Measurements from ENCODE around the gene AGTRAP. TPM values are rescaled to one million over a fixed set of nuclear protein-coding genes. Genes with fewer than 3 reads are reported as not detected.

The AGTRAP gene
- total and polyA plus RNA-seq, 9 of the 15 experiments (the other 6 are each of a cell fraction or from before 2014, with no cell fraction given): 26.8 to 105 (median 57.5) TPM

DNA sequence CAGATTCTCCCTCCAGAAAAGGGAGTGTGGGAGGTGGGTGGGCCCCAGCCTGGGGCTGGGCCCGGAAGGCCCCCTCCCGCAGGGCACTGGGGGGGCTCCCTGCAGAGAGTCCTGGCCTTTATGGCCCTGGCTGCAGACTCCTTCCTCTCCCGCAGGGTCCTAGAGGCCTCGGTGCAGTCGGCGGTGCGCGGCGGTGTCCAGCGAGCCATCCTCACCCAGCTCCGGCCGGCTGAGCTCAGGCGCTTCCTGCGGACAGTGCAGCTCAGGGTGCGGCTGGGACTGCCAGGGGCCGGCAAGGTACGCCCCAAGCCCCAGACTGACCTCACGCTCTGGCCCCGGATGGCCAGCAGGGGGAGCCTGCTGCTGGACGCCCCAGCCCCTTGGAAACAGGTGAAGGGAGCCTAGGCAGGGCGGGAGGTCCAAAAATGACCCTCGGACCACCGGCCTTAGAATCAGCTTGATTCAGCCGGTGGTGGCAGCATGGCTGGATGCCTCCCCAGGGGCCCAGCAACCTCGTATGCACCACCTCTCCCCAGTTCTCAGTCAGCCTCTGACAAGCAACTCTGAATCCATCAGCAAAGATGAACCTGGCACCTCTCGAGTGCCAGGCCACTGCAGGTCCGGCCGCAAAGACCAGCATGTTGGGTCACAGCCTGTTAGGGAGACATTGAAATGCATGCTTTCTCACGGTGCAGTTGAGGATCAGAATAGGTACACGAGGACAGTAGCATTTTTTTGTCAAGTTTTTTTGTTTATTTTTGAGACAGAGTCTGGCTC lies 49.2 kb downstream of the AGTRAP start (continued):
- peak; percentile 44 for TF ChIP-seq MAX (CRISPR knock-in tag; IDR thresholded peaks at IDR 0.05)
- TF ChIP-seq ZNF224 (CRISPR knock-in tag; IDR thresholded peaks at IDR 0.05): no peak
- peak; percentile 66; the same call in 1 of the 2 replicates for TF ChIP-seq RNF2 (IDR thresholded peaks at IDR 0.05)
- no peak for TF ChIP-seq CHD1 (IDR thresholded peaks at IDR 0.05; ENCODE audit: low read length)
- TF ChIP-seq, protein P1, sequence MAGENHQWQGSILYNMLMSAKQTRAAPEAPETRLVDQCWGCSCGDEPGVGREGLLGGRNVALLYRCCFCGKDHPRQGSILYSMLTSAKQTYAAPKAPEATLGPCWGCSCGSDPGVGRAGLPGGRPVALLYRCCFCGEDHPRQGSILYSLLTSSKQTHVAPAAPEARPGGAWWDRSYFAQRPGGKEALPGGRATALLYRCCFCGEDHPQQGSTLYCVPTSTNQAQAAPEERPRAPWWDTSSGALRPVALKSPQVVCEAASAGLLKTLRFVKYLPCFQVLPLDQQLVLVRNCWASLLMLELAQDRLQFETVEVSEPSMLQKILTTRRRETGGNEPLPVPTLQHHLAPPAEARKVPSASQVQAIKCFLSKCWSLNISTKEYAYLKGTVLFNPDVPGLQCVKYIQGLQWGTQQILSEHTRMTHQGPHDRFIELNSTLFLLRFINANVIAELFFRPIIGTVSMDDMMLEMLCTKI (IDR thresholded peaks at IDR 0.05; ENCODE audit: partially characterized antibody): no peak
- TF ChIP-seq, protein P2, sequence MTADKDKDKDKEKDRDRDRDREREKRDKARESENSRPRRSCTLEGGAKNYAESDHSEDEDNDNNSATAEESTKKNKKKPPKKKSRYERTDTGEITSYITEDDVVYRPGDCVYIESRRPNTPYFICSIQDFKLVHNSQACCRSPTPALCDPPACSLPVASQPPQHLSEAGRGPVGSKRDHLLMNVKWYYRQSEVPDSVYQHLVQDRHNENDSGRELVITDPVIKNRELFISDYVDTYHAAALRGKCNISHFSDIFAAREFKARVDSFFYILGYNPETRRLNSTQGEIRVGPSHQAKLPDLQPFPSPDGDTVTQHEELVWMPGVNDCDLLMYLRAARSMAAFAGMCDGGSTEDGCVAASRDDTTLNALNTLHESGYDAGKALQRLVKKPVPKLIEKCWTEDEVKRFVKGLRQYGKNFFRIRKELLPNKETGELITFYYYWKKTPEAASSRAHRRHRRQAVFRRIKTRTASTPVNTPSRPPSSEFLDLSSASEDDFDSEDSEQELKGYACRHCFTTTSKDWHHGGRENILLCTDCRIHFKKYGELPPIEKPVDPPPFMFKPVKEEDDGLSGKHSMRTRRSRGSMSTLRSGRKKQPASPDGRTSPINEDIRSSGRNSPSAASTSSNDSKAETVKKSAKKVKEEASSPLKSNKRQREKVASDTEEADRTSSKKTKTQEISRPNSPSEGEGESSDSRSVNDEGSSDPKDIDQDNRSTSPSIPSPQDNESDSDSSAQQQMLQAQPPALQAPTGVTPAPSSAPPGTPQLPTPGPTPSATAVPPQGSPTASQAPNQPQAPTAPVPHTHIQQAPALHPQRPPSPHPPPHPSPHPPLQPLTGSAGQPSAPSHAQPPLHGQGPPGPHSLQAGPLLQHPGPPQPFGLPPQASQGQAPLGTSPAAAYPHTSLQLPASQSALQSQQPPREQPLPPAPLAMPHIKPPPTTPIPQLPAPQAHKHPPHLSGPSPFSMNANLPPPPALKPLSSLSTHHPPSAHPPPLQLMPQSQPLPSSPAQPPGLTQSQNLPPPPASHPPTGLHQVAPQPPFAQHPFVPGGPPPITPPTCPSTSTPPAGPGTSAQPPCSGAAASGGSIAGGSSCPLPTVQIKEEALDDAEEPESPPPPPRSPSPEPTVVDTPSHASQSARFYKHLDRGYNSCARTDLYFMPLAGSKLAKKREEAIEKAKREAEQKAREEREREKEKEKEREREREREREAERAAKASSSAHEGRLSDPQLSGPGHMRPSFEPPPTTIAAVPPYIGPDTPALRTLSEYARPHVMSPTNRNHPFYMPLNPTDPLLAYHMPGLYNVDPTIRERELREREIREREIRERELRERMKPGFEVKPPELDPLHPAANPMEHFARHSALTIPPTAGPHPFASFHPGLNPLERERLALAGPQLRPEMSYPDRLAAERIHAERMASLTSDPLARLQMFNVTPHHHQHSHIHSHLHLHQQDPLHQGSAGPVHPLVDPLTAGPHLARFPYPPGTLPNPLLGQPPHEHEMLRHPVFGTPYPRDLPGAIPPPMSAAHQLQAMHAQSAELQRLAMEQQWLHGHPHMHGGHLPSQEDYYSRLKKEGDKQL (CRISPR knock-in tag; IDR thresholded peaks at IDR 0.05; ENCODE audit: borderline replicate concordance): peak; percentile 86; the same call in 1 of the 2 replicates
- peak; percentile 89 for TF ChIP-seq TFAP4 (CRISPR knock-in tag; IDR thresholded peaks at IDR 0.05; ENCODE audit: borderline replicate concordance)
- TF ChIP-seq, protein P3, sequence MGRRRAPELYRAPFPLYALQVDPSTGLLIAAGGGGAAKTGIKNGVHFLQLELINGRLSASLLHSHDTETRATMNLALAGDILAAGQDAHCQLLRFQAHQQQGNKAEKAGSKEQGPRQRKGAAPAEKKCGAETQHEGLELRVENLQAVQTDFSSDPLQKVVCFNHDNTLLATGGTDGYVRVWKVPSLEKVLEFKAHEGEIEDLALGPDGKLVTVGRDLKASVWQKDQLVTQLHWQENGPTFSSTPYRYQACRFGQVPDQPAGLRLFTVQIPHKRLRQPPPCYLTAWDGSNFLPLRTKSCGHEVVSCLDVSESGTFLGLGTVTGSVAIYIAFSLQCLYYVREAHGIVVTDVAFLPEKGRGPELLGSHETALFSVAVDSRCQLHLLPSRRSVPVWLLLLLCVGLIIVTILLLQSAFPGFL (CRISPR knock-in tag; IDR thresholded peaks at IDR 0.05): no peak
- TF ChIP-seq, protein P4, sequence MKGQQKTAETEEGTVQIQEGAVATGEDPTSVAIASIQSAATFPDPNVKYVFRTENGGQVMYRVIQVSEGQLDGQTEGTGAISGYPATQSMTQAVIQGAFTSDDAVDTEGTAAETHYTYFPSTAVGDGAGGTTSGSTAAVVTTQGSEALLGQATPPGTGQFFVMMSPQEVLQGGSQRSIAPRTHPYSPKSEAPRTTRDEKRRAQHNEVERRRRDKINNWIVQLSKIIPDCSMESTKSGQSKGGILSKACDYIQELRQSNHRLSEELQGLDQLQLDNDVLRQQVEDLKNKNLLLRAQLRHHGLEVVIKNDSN (CRISPR knock-in tag; IDR thresholded peaks at IDR 0.05): peak; percentile 35; the same call in 1 of the 2 replicates
- TF ChIP-seq ZNF444 (CRISPR knock-in tag; IDR thresholded peaks at IDR 0.05): no peak
- TF ChIP-seq PRPF4 (IDR thresholded peaks at IDR 0.05; ENCODE audit: insufficient read depth, low read depth, low read length, poor library complexity, severe bottlenecking): no peak
- TF ChIP-seq MTA3 (IDR thresholded peaks at IDR 0.05; ENCODE audit: borderline replicate concordance): peak; percentile 87; the same call in 1 of the 2 replicates
- peak; percentile 30; the same call in 1 of the 2 replicates for TF ChIP-seq NR2C1 (IDR thresholded peaks at IDR 0.05)
- peak; percentile 25; the same call in 1 of the 2 replicates for TF ChIP-seq NR2C1 (tag; IDR thresholded peaks at IDR 0.05)
- peak; percentile 81 for TF ChIP-seq GABPB1 (CRISPR knock-in tag; IDR thresholded peaks at IDR 0.05)
- TF ChIP-seq POLR2G (IDR thresholded peaks at IDR 0.05; ENCODE audit: low read depth, low read length): peak; percentile 87
